ENCODE results near the gene OGA.

The OGA gene

DNA sequence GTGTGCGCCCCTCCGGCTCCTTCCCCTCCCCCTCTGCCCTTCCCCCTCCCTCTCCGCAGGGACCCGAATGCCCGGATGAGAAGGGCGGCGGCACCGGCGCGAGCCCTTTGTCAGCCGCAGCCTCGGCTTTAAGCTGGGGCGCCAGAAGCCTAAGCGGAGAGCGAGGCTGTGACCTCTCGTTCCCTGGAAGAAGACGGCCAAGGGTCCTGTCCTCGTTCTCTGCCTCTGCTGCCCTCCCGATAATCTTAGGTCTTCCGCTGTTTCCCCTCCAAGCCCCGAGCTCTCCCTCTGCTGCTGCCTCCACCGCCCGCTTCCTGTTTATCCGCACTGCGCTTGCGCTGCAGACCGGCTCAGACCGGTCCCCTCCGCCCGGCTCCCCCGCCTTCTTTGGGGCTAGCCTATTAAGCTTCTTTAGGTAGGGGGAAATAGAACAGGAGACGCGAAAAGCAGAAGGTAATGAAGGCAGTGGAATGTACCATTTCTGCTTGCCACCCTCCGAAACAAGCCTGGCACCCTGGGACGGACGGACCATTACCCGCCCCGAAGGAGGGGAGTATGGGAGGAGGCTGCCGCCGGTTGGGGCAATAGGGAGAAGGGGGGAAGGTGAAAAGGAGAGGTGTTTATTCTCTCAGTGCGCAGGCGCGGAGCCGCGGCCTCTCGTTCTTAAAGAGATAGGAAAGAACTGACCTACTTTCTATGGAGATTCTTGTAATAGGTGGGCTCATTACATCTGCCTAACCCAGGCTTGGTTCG, at the start of gene OGA (continued):
- TF ChIP-seq PRDM1 (tag by site-specific recombination; IDR thresholded peaks at IDR 0.05) (peak; percentile 82), ZNF629 (tag by site-specific recombination; IDR thresholded peaks at IDR 0.05) (no peak; the same call in none of the 2 replicates), KLF16 (tag by site-specific recombination; IDR thresholded peaks at IDR 0.05) (peak; percentile 93; the same call in 1 of the 2 replicates), ZBTB20 (tag by site-specific recombination; IDR thresholded peaks at IDR 0.05) (peak; percentile 47; the same call in 1 of the 2 replicates), ZNF335 (tag by site-specific recombination; conservative IDR thresholded peaks at IDR 0.05) (peak; percentile 56), ZNF660 (tag by site-specific recombination; IDR thresholded peaks at IDR 0.05) (0 out of 2 replicates have a peak, but pooled peaks have one; percentile 69), ZSCAN23 (tag by site-specific recombination; IDR thresholded peaks at IDR 0.05) (0 out of 2 replicates have a peak, but pooled peaks have one; percentile 22), GFI1B (tag by site-specific recombination; IDR thresholded peaks at IDR 0.05) (no peak), KLF8 (tag by site-specific recombination; IDR thresholded peaks at IDR 0.05) (peak; percentile 97), ZNF521 (tag by site-specific recombination; IDR thresholded peaks at IDR 0.05) (no peak), ZNF302 (tag by site-specific recombination; IDR thresholded peaks at IDR 0.05; ENCODE audit: low read depth) (no peak), ZNF555 (tag by site-specific recombination; conservative IDR thresholded peaks at IDR 0.05) (no peak), KLF10 (tag by site-specific recombination; IDR thresholded peaks at IDR 0.05) (peak; percentile 42; the same call in 1 of the 2 replicates), ZFP37 (tag by site-specific recombination; IDR thresholded peaks at IDR 0.05) (no peak; the same call in 1 of the 2 replicates), ZNF324 (tag by site-specific recombination; IDR thresholded peaks at IDR 0.05) (0 out of 2 replicates have a peak, but pooled peaks have one; percentile 86), ZNF394 (tag by site-specific recombination; IDR thresholded peaks at IDR 0.05; ENCODE audit: borderline replicate concordance) (peak; percentile 39; the same call in 1 of the 2 replicates), ZNF518A (tag by site-specific recombination; conservative IDR thresholded peaks at IDR 0.05; ENCODE audit: low read depth) (peak; percentile 30; the same call in 1 of the 2 replicates), ZNF473 (tag by site-specific recombination; IDR thresholded peaks at IDR 0.05) (no peak), GLIS1 (tag by site-specific recombination; IDR thresholded peaks at IDR 0.05) (peak; percentile 66; the same call in 1 of the 2 replicates), KLF9 (tag by site-specific recombination; IDR thresholded peaks at IDR 0.05; ENCODE audit: low read depth) (peak; percentile 54; the same call in 1 of the 2 replicates), ZNF704 (tag by site-specific recombination; IDR thresholded peaks at IDR 0.05) (no peak), ZFP69B (tag by site-specific recombination; IDR thresholded peaks at IDR 0.05) (0 out of 2 replicates have a peak, but pooled peaks have one; percentile 8), ZNF529 (tag by site-specific recombination; IDR thresholded peaks at IDR 0.05; ENCODE audit: insufficient replicate concordance) (no peak)
- TF ChIP-seq, protein P1, sequence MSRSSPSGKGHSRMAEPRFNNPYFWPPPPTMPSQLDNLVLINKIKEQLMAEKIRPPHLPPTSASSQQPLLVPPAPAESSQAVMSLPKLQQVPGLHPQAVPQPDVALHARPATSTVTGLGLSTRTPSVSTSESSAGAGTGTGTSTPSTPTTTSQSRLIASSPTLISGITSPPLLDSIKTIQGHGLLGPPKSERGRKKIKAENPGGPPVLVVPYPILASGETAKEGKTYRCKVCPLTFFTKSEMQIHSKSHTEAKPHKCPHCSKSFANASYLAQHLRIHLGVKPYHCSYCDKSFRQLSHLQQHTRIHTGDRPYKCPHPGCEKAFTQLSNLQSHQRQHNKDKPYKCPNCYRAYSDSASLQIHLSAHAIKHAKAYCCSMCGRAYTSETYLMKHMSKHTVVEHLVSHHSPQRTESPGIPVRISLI (tag by site-specific recombination; IDR thresholded peaks at IDR 0.05): no peak
- TF ChIP-seq, protein P2, sequence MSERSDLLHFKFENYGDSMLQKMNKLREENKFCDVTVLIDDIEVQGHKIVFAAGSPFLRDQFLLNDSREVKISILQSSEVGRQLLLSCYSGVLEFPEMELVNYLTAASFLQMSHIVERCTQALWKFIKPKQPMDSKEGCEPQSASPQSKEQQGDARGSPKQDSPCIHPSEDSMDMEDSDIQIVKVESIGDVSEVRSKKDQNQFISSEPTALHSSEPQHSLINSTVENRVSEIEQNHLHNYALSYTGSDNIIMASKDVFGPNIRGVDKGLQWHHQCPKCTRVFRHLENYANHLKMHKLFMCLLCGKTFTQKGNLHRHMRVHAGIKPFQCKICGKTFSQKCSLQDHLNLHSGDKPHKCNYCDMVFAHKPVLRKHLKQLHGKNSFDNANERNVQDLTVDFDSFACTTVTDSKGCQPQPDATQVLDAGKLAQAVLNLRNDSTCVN (tag by site-specific recombination; optimal IDR thresholded peaks at IDR 0.05): peak; percentile 47
- TF ChIP-seq, protein P3, sequence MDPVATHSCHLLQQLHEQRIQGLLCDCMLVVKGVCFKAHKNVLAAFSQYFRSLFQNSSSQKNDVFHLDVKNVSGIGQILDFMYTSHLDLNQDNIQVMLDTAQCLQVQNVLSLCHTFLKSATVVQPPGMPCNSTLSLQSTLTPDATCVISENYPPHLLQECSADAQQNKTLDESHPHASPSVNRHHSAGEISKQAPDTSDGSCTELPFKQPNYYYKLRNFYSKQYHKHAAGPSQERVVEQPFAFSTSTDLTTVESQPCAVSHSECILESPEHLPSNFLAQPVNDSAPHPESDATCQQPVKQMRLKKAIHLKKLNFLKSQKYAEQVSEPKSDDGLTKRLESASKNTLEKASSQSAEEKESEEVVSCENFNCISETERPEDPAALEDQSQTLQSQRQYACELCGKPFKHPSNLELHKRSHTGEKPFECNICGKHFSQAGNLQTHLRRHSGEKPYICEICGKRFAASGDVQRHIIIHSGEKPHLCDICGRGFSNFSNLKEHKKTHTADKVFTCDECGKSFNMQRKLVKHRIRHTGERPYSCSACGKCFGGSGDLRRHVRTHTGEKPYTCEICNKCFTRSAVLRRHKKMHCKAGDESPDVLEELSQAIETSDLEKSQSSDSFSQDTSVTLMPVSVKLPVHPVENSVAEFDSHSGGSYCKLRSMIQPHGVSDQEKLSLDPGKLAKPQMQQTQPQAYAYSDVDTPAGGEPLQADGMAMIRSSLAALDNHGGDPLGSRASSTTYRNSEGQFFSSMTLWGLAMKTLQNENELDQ (tag by site-specific recombination; IDR thresholded peaks at IDR 0.05; ENCODE audit: low read depth): no peak
- TF ChIP-seq, protein P4, sequence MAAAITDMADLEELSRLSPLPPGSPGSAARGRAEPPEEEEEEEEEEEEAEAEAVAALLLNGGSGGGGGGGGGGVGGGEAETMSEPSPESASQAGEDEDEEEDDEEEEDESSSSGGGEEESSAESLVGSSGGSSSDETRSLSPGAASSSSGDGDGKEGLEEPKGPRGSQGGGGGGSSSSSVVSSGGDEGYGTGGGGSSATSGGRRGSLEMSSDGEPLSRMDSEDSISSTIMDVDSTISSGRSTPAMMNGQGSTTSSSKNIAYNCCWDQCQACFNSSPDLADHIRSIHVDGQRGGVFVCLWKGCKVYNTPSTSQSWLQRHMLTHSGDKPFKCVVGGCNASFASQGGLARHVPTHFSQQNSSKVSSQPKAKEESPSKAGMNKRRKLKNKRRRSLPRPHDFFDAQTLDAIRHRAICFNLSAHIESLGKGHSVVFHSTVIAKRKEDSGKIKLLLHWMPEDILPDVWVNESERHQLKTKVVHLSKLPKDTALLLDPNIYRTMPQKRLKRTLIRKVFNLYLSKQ (tag by site-specific recombination; IDR thresholded peaks at IDR 0.05; ENCODE audit: borderline replicate concordance): no peak
